ENCODE results near the gene HIVEP3. TPM values are rescaled to one million over a fixed set of nuclear protein-coding genes. Genes with fewer than 3 reads are reported as not detected.

The HIVEP3 gene
- total RNA-seq, 2 donors from 2014 or later, result 2.3 to 12.8 TPM

- ATAC-seq (ENCODE audit: insufficient number of reproducible peaks, low FRiP score, low read depth), result no peak
- DNase-seq (ENCODE audit: low spot score), result no peak
Observed at GRCh38 chr1:41724248-41724647, 194.5 kb downstream of the HIVEP3 start.

DNA sequence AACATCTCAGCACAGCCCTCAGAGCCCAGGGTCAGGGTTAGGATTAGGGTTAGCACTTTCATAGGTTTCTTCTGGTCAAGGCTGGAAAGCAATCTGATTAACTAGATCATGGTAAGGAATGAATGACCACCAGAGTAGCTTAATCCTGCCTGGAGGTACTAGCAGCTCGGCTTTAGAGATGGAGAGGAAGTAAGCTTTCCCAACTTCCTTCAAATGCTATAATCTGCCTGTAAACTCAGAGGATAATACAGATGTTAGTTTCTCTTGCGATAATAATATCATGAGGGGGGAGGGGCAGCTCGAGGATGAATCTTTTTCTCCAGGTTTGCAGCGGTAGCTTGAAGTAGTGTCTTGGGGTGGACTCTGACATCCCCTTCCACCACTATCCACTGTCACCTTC, 194.9 kb downstream of the HIVEP3 start:
- ATAC-seq (ENCODE audit: insufficient number of reproducible peaks, low FRiP score, low read depth) (no peak), DNase-seq (ENCODE audit: low spot score) (no peak)
- Histone ChIP-seq H3K27me3 (replicated peaks; ENCODE audit: insufficient read depth) (no peaks in the 10 kb centered on the region), H3K4me1 (ENCODE audit: control insufficient read depth in 1 of 2, low read depth in 2 of 2) (peaks cover 3 to 14% of the 10 kb centered on the region in 2 donors), H3K9me3 (no peaks in the 10 kb centered on the region), H3K4me3 (no peak overlapping the region), H3K27ac (no peak overlapping the region), H3K36me3 (no peaks in the 10 kb centered on the region)
- no peak for TF ChIP-seq CTCF (IDR thresholded peaks at IDR 0.05)

More at GRCh38 chr1:41724248-41724647, 194.5 kb downstream of the HIVEP3 start:
- no peaks in the 10 kb centered on the region for H3K9me3 ChIP-seq
- H3K27ac ChIP-seq, result no peak overlapping the region
- peaks cover 3 to 19% of the 10 kb centered on the region in 2 donors for H3K4me1 ChIP-seq (ENCODE audit: control insufficient read depth in 1 of 2, low read depth in 2 of 2)
- no peaks in the 10 kb centered on the region for H3K27me3 ChIP-seq (replicated peaks; ENCODE audit: insufficient read depth)
- H3K4me3 ChIP-seq, result no peak overlapping the region
- TF ChIP-seq CTCF (IDR thresholded peaks at IDR 0.05), result no peak
- H3K36me3 ChIP-seq, result no peaks in the 10 kb centered on the region

- no peak overlapping the region for H3K27ac ChIP-seq
- TF ChIP-seq CTCF (IDR thresholded peaks at IDR 0.05), result no peak
- no peak for ATAC-seq (ENCODE audit: insufficient number of reproducible peaks, low FRiP score, low read depth)
Observed at GRCh38 chr1:41722184-41722583, 196.5 kb downstream of the HIVEP3 start.

DNA sequence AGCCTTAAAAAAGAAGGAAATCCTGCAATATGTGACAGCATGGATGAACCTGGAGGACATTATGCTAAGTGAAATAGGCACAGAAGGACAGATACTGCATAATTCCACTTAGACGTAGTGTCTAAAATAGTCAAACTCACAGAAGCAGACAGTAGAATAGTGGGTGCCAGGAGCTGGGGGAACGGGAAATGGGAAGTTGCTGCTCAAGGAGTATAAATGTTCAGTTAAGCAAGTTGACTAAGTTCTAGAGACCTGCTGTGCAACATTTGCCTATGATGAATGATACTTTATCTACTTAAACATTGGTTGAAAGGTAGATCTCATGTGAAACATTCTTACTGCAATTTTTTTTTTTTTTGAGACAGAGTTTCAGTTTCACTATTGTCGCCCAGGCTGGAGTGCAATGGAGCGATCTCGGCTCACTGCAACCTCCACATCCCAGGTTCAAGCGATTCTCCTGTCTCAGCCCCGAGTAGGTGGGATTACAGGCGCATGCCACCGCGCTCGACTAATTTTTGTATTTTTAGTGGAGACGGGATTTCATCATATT, 197.8 kb downstream of the HIVEP3 start:
- ATAC-seq (ENCODE audit: insufficient number of reproducible peaks, low FRiP score, low read depth) (no peak), DNase-seq (ENCODE audit: low spot score) (no peak)
- peaks cover 0 to 5% of the 10 kb centered on the region in 2 donors for H3K4me1 ChIP-seq (ENCODE audit: control insufficient read depth in 1 of 2, low read depth in 2 of 2)

More at GRCh38 chr1:41722184-41722583, 196.5 kb downstream of the HIVEP3 start:
- Histone ChIP-seq H3K9me3 (no peaks in the 10 kb centered on the region), H3K36me3 (no peaks in the 10 kb centered on the region), H3K4me1 (ENCODE audit: control insufficient read depth in 1 of 2, low read depth in 2 of 2) (peaks cover 0 to 5% of the 10 kb centered on the region in 2 donors), H3K27me3 (replicated peaks; ENCODE audit: insufficient read depth) (no peaks in the 10 kb centered on the region), H3K4me3 (no peak overlapping the region)
- no peak for DNase-seq (ENCODE audit: low spot score)

DNA sequence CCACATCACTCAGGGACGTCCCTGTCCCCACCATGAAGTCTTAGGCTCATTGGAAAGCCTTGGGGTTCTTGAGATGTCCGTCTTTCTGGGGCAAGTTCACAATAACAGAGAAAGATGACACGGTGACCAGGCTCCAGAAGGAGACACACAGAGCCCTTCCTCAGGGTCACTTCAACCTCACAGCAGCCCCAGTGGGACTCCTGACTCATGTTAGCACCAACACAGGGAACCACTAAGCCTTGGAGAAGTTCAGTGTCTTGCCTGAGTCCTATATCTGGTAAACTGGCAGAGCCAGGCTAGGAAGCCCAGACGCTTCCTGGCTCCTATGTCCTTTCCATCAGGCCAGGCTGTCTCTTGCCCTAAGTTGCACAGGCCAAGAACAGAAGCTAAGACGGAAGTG, 199.1 kb downstream of the HIVEP3 start:
- no peak for DNase-seq (ENCODE audit: low spot score)
- Histone ChIP-seq H3K9me3 (no peaks in the 10 kb centered on the region), H3K36me3 (no peaks in the 10 kb centered on the region), H3K4me1 (ENCODE audit: control insufficient read depth in 1 of 2, low read depth in 2 of 2) (peaks cover 0 to 5% of the 10 kb centered on the region in 2 donors), H3K27me3 (replicated peaks; ENCODE audit: insufficient read depth) (no peaks in the 10 kb centered on the region), H3K4me3 (no peak overlapping the region), H3K27ac (no peak overlapping the region)
- no peak for TF ChIP-seq CTCF (IDR thresholded peaks at IDR 0.05)
- no peak for ATAC-seq (ENCODE audit: insufficient number of reproducible peaks, low FRiP score, low read depth)

More for the DNA sequence above, 197.8 kb downstream of the HIVEP3 start:
- Histone ChIP-seq H3K27me3 (replicated peaks; ENCODE audit: insufficient read depth) (no peaks in the 10 kb centered on the region), H3K27ac (no peak overlapping the region), H3K4me3 (no peak overlapping the region), H3K9me3 (no peaks in the 10 kb centered on the region), H3K36me3 (no peaks in the 10 kb centered on the region)
- TF ChIP-seq CTCF (IDR thresholded peaks at IDR 0.05), result no peak
